Activated CD4-positive, alpha-beta T cell treated with anti-CD3 and anti-CD28 coated beads for 48 hours (primary cell): ENCODE measurements around the gene TMEM106A.
A peak's percentile ranks its signal among the peaks of the same experiment; 100 is the strongest.
"Not testable (repeated sequence)": the region's sequence is repeated elsewhere in the genome, so short reads cannot be mapped to it uniquely, and the experiment has no call there.

Experiments
- DNase-seq: peaks from one replicate; pipeline ENCODE4 v3.0.0-alpha.2; 2020

The TMEM106A gene

GRCh38 chr17:43216369-43216761 lies 4.7 kb downstream of the TMEM106A start:
- no peak for DNase-seq

GRCh38 chr17:43216762-43217613 lies 5.3 kb downstream of the TMEM106A start:
- DNase-seq, result no peak

GRCh38 chr17:43217614-43218087 lies 6.0 kb downstream of the TMEM106A start:
- DNase-seq, result peak; percentile 48

- no peak for DNase-seq
Measured at GRCh38 chr17:43219001-43219400, 7.3 kb downstream of the TMEM106A start.

DNA sequence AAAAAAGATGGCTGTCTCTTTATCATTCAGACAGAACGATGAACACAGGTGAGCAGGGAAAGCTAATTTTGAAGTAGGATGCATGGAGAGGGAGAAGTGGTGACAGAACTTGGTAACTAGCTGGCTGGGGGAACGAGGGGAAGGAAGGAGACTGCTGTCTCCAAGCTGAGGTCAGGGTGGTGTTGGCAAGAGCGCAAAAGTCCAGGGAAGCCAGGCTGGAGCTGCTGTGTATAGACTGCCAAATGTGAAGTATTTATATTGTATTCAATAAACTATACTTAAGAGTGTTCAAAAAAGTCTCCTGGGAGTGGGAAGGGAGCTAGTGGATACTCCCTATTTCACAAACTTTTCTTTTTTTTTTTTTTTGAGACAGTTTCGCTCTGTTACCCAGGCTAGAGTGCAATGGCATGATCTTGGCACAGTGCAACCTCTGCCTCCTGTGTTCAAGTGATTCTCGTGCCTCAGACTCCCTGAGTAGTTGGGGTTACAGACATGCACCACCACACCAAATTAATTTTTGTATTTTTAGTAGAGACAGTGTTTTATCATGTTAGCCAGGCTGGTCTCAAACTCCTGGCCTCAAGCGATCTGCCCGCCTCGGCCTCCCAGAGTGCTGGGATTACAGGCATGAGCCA lies 8.2 kb downstream of the TMEM106A start:
- DNase-seq, result no peak

DNA sequence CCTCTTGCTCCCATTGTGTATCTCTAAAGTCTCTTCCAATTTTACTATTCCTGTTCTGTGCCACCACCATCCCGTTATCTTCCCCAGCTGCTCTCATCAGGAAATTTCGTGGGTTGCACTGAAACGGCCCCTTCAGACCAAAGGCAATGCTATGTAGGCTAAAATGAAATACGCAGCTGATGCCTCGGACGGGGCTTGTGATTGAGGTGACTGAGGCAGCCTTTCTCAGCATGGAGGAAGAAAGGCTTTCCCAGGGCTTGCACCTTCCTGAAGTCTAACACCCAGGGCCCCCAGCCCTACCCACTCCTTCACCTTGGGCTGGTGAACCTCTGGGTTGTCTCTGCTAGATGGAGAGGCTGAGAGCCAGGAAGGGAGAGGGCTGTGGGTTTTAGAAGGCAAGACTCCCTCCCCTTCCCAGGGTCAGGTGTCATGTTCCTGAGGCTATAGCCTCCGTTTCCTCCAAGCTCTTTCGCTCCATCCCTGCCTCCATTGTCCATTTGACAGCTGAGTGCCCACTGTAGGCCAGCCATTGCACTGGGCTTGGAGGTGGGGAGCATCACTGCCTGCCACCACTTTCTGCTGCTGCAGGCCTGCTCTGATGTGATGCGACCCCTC lies 8.9 kb downstream of the TMEM106A start:
- no peak for DNase-seq

- DNase-seq, result no peak
Measured at GRCh38 chr17:43224146-43224705, 12.6 kb downstream of the TMEM106A start.

DNA sequence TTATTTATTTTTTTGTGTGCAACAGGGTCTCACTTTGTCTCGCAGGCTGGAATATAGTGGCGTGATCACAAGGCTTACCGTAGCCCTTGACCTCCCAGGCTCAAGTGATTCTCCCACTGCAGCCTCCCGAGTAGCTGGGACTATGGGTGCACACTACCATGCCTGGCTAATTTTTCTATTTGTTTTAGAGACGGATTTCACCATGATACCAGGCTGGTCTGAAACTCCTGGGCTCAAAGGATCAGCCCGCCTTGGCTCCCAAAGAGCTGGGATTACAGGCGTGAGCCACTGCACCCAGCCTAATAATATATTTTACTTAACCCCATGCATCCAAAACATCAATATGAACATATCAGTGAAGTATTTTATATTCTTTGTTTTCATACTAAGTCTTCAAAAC lies 14.7 kb downstream of the TMEM106A start:
- DNase-seq, result no peak

GRCh38 chr17:43228020-43228782 lies 16.5 kb downstream of the TMEM106A start, which contains the start of gene CCDC200:
Gene CCDC200, minus strand, starts transcription at chr17:43228623. Its CDS starts 69 bp downstream, at chr17:43228554.
- not testable (repeated sequence) for DNase-seq

GRCh38 chr17:43231205-43232020 lies 19.7 kb downstream of the TMEM106A start:
- not testable (repeated sequence) for DNase-seq

- DNase-seq, result peak; percentile 20
Measured at GRCh38 chr17:43232021-43232699, 20.5 kb downstream of the TMEM106A start.

DNA sequence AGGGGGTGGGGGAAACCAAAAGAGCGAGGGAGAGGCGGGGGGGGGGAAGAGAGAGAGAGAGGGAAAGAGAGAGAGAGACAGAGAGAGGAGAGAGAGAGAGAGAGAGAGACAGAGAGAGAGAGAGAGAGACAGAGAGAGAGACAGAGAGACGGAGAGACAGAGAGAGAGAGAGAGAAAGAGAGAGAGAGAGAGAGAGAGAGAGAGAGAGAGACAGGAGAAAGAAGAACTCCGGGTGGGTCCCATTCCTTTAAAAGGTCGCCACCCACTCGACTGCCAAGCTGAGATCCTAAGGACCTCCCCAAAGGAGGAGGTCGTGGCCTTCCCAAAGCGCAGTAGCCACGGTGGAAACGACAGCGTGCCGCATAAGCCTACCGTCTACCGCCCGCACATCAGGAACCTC lies 21.6 kb downstream of the TMEM106A start:
- DNase-seq, result not testable (repeated sequence)

- not testable (repeated sequence) for DNase-seq
Measured at GRCh38 chr17:43233877-43234276, 22.2 kb downstream of the TMEM106A start, which contains the start of gene RNU2-1. Gene RNU2-1, minus strand, starts transcription at chr17:43233977.

- not testable (repeated sequence) for DNase-seq
Measured at GRCh38 chr17:43239597-43239996, 27.9 kb downstream of the TMEM106A start.

DNA sequence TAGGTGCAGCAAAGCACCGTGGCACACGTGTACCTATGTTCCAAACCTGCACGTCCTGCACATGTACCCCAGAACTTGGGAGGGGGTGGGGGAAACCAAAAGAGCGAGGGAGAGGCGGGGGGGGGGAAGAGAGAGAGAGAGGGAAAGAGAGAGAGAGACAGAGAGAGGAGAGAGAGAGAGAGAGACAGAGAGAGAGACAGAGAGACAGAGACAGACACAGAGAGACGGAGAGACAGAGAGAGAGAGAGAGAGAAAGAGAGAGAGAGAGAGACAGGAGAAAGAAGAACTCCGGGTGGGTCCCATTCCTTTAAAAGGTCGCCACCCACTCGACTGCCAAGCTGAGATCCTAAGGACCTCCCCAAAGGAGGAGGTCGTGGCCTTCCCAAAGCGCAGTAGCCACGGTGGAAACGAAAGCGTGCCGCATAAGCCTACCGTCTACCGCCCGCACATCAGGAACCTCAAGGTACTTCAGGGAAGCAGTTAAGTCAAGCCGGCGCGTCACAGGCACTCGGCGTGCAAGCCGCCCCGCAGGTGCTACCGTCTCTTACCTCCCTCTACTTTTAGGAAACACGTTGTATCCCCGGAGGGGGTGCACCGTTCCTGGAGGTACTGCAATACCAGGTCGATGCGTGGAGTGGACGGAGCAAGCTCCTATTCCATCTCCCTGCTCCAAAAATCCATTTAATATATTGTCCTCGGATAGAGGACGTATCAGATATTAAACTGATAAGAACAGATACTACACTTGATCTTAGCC lies 29.1 kb downstream of the TMEM106A start:
- not testable (repeated sequence) for DNase-seq

DNA sequence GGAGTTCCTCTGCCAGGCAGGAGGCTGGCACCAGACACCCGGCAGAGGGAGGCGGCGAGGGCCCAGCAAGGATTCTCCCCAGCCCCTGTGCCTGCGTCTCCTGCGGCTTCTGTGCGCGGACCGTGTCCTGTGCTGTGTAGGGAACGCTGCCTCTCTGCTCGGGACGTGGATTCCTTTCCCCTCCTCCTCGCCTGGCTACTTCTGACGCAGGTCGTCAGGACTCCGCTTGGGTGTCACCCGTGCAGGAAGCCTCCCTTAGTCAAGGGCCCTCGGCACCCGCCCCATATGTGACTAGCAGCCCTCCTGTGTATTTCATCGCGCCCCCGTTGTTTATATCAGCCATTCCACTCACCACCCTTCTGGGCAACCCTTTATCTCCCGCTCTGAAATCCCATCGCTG lies 34.8 kb downstream of the TMEM106A start:
- not testable (repeated sequence) for DNase-seq
